IPS-NIHi7 (cell line): Measurements from ENCODE around the gene PXN.

Source experiments
- DNase-seq: peaks from one replicate; pipeline ENCODE4 v3.0.0; 2012; ENCODE audit warnings: mixed read lengths; ENCODE audit errors: extremely low spot score

The PXN gene

DNA sequence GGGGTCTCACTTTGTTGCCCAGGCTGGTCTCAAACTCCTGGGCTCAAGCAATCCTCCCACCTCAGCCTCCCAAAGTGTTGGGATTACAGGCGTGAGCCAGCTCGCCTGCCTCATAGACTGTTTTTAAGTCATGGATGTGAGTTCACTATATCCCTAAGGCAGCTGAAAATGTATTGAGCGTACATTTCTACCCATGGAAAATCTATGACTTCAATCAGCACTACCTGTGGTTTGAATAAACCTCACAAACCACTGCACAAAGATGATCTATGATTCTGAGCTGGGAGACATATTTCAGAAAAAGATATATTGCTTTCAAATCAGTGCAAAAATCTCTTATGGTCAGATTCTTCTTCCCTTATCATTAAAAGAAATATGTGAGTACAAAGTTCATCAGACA, 93.5 kb downstream of the PXN start:
- DNase-seq = no peak

DNA sequence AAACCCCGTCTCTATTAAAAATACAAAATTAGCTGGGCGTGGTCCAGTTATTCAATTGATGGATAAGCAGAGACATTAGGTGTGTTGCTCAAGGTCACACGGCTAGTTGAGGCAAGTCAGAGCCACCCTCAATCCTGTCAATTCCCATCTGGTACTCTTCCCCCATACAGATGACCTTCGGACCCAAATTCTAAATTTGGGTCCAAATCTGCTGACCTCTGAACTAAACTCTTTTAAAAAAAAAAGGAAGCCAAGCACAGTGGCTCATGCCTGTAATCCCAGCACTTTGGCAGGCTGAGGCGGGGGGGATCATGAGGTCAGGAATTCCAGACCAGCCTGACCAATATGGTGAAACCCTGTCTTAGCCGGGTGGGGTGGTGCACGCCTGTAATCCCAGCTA, 94.9 kb downstream of the PXN start:
- no peak for DNase-seq

- no peak for DNase-seq
Measured at GRCh38 chr12:120169946-120170345, 95.6 kb downstream of the PXN start.

GRCh38 chr12:120168337-120168736, 97.2 kb downstream of the PXN start:
- no peak for DNase-seq

DNA sequence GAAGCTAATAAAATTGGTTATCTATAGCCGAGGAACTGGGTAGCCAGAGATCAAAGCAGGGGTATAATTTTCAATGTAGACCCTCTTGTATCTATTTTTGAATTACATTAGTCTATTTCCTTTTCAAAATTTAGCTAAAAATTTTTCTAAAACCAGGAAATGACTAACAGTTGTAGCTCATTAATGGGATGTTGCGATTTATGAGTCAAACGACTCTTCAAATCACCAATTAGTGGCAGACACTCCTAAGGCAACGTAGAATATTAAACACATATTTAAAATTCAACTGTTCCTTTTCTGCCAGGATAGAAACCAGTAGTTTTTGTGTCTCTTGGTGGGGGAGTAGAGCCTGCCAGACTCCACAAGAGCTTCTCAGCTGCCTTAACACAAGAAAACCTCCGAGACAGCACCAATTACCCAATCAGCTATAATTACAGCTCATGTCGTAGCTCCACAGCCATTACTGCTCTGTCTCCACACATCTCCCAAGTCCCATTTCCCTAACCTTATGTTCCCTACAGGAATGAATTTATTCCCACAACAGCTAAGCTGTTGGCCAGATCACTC, 97.9 kb downstream of the PXN start:
- DNase-seq = no peak

DNA sequence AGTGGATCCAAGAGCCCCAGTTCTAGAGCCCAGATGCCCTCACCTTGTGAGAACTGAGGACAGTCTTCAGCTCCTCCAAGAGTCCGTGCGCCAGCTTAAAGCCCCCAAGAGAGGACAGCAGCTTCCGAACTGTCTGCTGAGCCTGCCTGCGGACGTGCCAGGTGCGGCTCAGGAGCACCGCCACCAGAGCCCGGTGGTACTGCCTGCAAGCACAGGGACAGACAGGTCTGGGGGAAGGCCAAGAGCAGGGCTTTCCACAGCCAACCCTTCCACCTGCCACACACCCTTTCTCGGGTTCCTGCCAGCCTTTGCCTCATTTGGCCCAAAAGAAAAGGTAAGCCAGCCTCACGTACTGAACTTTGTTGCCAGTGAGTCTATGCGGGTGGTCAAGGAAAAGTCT, 101.2 kb downstream of the PXN start:
- no peak for DNase-seq

GRCh38 chr12:120162763-120163162, 102.8 kb downstream of the PXN start:
- DNase-seq = no peak

- no peak for DNase-seq
Measured at GRCh38 chr12:120161852-120162251, 103.7 kb downstream of the PXN start.
